ENCODE measurements around the gene GRAMD1A. TPM values are rescaled to one million over a fixed set of nuclear protein-coding genes. Genes with fewer than 3 reads are reported as not detected.
A peak's percentile ranks its signal among the peaks of the same experiment; 100 is the strongest.
"Not testable (repeated sequence)": the region's sequence is repeated elsewhere in the genome, so short reads cannot be mapped to it uniquely, and the experiment has no call there.

Gene GRAMD1A
- total RNA-seq, 2 experiments from 2014 or later, result 109 to 127 TPM

DNA sequence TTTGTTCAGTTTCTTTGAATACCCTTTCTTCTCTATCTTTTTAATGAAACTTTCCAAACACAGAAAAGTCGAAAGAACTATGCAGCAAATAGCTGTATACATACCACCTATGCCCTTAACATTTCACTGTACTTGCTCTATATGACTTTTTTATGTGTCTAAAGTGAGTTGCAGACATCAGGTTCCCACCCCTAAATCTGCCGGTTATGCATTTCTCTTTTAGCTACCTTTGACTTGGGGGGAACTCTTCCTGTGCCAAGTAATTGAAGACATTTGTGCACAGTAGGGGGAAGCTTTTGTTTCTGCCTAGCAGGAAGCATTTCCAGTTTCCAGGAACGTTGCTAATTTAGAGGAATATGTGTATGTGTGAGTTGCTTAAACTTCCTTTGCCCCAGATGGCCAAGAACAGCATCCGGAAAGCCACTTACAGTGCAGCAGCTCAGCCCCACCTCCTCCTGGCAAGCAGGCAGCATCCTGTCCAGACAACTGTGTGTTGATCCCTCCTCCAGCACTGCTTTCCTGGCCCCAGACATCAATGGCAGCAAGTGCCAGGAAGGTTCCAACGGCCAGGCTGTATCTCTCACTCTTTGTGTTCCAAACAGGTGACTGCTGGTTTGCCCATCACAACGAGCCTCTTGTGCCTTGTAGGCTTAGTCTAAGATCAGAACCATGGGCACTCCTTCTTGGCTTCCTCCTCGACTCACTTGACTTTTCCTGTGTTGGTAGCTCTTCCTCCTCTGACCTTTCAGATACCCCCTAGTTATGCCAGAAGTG, 14.7 kb upstream of the GRAMD1A start:
- peaks cover 2% of the 10 kb centered on the region for H3K9me3 Mint-ChIP-seq (ENCODE audit: low read depth)
- ATAC-seq, result peak; percentile 83
- CTCF ChIA-PET, result interaction anchor here (0.6 to 2.3 kb wide), 7 partner anchors 12 to 81 kb away, joined by 3 to 11 read pairs (median 4); no protein-coding TSS in a partner anchor
- peaks cover 23% of the 10 kb centered on the region for H3K4me1 Mint-ChIP-seq
- peak overlapping the region; percentile 78 for H3K27ac Mint-ChIP-seq
- H3K36me3 Mint-ChIP-seq, result peaks cover 2% of the 10 kb centered on the region
- peak; percentile 56 for DNase-seq
- H3K27me3 Mint-ChIP-seq, result peaks cover 3% of the 10 kb centered on the region
- H3K4me3 Mint-ChIP-seq, result peak overlapping the region; percentile 51

DNA sequence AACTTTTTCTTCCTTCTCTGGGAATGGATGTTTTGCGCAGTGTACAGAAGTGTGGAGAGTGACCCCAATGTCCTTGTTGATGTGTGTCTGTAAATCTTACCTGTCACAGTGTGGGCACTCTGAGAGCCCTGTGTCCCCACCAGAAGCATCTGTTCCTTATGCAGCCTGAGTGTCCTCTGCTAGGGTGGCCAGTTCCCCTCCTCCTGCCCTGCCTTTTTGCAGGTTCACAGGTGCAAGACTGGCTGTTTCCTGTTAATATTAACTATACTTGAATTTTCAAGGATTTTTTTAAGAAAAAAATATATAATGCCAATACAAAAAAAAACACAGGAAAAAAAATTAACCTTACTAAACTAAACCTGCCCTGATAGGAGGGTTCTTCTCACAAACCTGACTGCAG, 12.0 kb upstream of the GRAMD1A start:
- H3K4me3 Mint-ChIP-seq, result no peak overlapping the region
- H3K27ac Mint-ChIP-seq, result no peak overlapping the region
- no peaks in the 10 kb centered on the region for H3K27me3 Mint-ChIP-seq
- ATAC-seq (no peak), DNase-seq (no peak)
- peaks cover 2% of the 10 kb centered on the region for H3K9me3 Mint-ChIP-seq (ENCODE audit: low read depth)
- peaks cover 2% of the 10 kb centered on the region for H3K36me3 Mint-ChIP-seq
- CTCF ChIA-PET, result interaction anchor here (0.8 to 1.6 kb wide), 3 partner anchors 25 to 56 kb away, joined by 3 to 4 read pairs (median 3); no protein-coding TSS in a partner anchor
- H3K4me1 Mint-ChIP-seq, result peaks cover 46% of the 10 kb centered on the region

- DNase-seq (no peak), ATAC-seq (no peak)
- Mint-ChIP-seq H3K9me3 (ENCODE audit: low read depth) (peaks cover 1% of the 10 kb centered on the region), H3K36me3 (peaks cover 2% of the 10 kb centered on the region), H3K27ac (no peak overlapping the region), H3K27me3 (no peaks in the 10 kb centered on the region), H3K4me3 (no peak overlapping the region), H3K4me1 (peaks cover 53% of the 10 kb centered on the region)
- CTCF ChIA-PET, result interaction anchor here (0.7 to 2.0 kb wide), 6 partner anchors 8 to 153 kb away, joined by 3 to 4 read pairs (median 3); no protein-coding TSS in a partner anchor
Observed at GRCh38 chr19:34989298-34989697, 10.8 kb upstream of the GRAMD1A start.

DNA sequence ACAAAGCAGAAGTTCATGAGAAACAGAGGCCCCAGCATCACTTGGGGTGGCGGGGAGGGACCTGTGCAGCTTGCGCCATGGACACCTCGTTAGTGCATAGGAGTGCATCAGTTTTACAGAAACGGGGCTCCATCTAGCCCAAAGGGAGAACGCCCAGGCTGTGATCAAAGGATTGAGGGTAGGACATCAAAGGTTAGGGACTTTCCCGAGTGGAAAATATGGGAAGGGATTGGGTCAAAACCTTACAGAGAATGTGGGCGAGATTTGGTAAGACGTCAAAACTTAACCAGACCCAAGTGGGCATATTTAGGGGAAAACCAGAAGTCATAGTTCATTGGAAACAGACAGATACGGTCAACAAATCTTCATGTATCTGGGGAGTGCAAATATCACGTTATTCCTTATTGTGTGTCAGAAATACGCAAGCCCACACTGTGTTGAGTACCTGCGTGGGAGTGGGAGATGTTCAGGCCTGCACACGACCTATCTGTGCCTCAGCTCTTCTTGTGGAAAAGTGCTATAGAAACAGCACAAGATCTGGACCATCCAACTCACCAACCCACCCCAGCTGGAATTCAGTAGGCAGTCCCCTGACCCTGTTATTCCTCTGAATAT, 9.4 kb upstream of the GRAMD1A start:
- DNase-seq (no peak), ATAC-seq (no peak)
- Mint-ChIP-seq H3K36me3 (no peaks in the 10 kb centered on the region), H3K27me3 (no peaks in the 10 kb centered on the region), H3K27ac (peak overlapping the region; percentile 56), H3K9me3 (ENCODE audit: low read depth) (no peaks in the 10 kb centered on the region), H3K4me3 (no peak overlapping the region), H3K4me1 (peaks cover 51% of the 10 kb centered on the region)
- CTCF ChIA-PET, result interaction anchor here (1.2 to 2.0 kb wide), 3 partner anchors 10 to 151 kb away, joined by 3 to 5 read pairs (median 4); partner anchors contain the start of gene GRAMD1A

DNA sequence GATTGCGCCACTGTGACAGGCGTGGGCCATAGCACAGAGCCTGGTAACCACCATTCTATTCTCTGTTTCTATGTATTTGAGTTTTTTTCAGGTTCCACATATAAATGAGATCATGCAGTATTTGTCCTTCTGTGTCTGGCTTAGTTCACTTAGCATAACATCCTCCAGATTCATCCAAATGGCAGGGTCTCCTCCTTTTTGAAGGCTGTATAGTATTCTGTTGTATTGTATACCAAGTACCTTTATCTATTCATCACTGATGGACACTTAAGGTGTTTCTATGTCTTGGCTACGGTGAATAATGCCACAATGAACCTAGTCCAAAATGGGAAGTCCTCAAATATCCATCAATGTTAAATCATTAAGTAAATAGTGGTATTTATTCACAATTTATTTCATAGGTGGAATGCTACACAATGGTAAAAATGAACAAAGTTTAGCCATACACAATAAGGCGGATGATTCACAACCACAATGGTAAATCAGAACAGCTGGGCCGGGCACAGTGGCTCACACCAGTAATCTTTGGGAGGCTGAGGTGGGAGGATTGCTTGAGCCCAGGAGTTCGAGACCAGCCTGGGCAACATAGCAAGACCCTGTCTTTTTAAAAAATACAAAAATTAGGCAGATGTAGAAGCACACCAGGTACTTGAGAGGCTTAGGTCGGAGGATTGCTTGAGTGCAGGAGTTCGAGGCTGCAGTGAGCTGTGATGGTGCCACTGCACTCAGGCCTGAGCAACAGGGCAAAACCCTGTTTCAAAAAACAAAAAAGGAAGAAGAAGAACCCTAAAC, 8.4 kb upstream of the GRAMD1A start:
- no peaks in the 10 kb centered on the region for H3K9me3 Mint-ChIP-seq (ENCODE audit: low read depth)
- CTCF ChIA-PET, result interaction anchor here (2.1 kb wide), 1 partner anchor 19 kb away, joined by 5 read pairs; no protein-coding TSS in a partner anchor
- H3K27me3 Mint-ChIP-seq, result no peaks in the 10 kb centered on the region
- no peak overlapping the region for H3K4me3 Mint-ChIP-seq
- DNase-seq (no peak), ATAC-seq (no peak)
- peaks cover 57% of the 10 kb centered on the region for H3K4me1 Mint-ChIP-seq
- H3K27ac Mint-ChIP-seq, result no peak overlapping the region
- H3K36me3 Mint-ChIP-seq, result no peaks in the 10 kb centered on the region

- CTCF ChIA-PET, result interaction anchor here (2.1 to 4.1 kb wide), 2 partner anchors 19 to 21 kb away, joined by 5 to 14 read pairs; no protein-coding TSS in a partner anchor
- not testable (repeated sequence) for H3K27me3 Mint-ChIP-seq; H3K9me3 Mint-ChIP-seq (ENCODE audit: low read depth); H3K36me3 Mint-ChIP-seq
- ATAC-seq (peak; percentile 61), DNase-seq (peak; percentile 75)
- H3K4me1 Mint-ChIP-seq, result peaks cover 63% of the 10 kb centered on the region
- H3K4me3 Mint-ChIP-seq, result peak overlapping the region; percentile 38
- H3K27ac Mint-ChIP-seq, result peak overlapping the region; percentile 69
Observed at GRCh38 chr19:34992582-34992981, 7.5 kb upstream of the GRAMD1A start.

- Mint-ChIP-seq H3K4me3 (no peak overlapping the region), H3K27me3 (no peaks in the 10 kb centered on the region), H3K4me1 (peaks cover 68% of the 10 kb centered on the region), H3K36me3 (no peaks in the 10 kb centered on the region), H3K27ac (no peak overlapping the region), H3K9me3 (ENCODE audit: low read depth) (no peaks in the 10 kb centered on the region)
- CTCF ChIA-PET, result interaction anchor here (4.1 kb wide), 1 partner anchor 19 kb away, joined by 14 read pairs; no protein-coding TSS in a partner anchor
- ATAC-seq, result no peak
- no peak for DNase-seq
Observed at GRCh38 chr19:34994286-34994642, 5.9 kb upstream of the GRAMD1A start.

DNA sequence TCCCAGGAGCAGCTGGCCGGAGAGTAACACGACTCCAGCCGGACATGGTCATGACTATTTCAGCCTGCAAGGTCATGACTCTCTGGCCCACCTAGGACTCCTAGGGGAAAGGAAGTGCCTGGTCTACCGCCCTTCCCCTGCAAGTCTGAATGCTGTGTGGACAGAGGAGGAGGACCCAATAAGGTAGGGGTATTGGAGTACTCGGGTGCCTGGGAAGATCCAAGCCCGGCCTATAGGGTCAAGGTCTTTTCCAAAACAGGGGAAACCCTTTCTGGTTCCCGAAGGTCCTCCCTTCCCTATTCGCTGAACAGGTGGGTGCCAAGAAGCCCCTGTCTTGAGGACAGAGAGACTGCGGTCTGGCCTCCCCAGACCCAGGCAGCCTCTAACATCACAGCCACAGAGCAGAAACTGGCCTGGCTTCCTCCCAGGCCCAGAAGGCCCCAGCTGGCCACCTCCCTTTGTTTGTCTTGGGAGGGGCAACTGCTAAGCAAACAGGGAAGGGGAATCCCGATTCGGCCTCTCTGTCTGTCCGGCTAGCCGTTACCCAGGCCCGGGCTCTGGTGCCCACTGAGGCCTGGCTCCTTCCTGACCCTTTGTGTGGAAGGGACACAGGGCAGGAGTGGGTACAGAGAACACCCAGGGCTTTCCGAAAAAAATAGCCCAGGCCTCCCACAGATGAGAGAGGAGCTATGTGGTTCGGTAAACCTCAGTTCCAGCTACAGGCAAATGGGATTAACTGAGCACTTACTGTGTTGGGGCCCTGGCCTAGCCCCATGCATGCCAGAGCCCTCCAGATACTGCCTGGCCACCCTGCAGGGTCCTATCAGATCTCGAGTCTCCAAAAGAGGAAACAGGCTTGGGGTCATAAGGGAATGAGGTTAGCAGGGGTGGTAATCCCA, 5.2 kb upstream of the GRAMD1A start:
- H3K27ac Mint-ChIP-seq, result no peak overlapping the region
- no peak for DNase-seq
- no peaks in the 10 kb centered on the region for H3K9me3 Mint-ChIP-seq (ENCODE audit: low read depth)
- no peaks in the 10 kb centered on the region for H3K27me3 Mint-ChIP-seq
- CTCF ChIA-PET, result interaction anchor here (1.2 to 4.1 kb wide), 4 partner anchors 16 to 23 kb away, joined by 3 to 15 read pairs (median 9); no protein-coding TSS in a partner anchor
- H3K36me3 Mint-ChIP-seq, result no peaks in the 10 kb centered on the region
- ATAC-seq, result no peak
- no peak overlapping the region for H3K4me3 Mint-ChIP-seq
- H3K4me1 Mint-ChIP-seq, result peaks cover 71% of the 10 kb centered on the region

DNA sequence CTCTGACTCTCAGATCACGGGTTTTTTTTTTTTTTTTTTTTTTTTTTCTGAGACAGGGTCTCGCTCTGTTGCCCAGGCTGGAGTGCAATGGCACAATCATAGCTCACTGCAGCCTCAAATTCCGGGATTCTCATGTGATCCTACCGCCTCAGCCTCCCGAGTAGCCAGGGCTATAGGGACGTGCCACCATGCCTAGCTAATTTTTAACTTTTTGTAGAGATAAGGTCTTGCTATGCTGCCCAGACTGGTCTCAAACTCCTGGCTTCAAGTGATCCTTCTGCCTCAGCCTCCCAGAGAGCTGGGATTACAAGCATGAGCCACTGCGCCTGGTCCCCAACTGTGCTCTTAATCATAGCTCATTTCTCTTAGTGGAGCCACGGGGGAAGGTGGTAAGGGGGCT, 4.6 kb upstream of the GRAMD1A start:
- DNase-seq (no peak), ATAC-seq (no peak)
- H3K36me3 Mint-ChIP-seq, result no peaks in the 10 kb centered on the region
- CTCF ChIA-PET, result interaction anchor here (1.2 to 4.1 kb wide), 4 partner anchors 16 to 23 kb away, joined by 3 to 15 read pairs (median 9); no protein-coding TSS in a partner anchor
- no peaks in the 10 kb centered on the region for H3K27me3 Mint-ChIP-seq
- H3K9me3 Mint-ChIP-seq (ENCODE audit: low read depth), result no peaks in the 10 kb centered on the region
- H3K27ac Mint-ChIP-seq, result no peak overlapping the region
- no peak overlapping the region for H3K4me3 Mint-ChIP-seq
- H3K4me1 Mint-ChIP-seq, result peaks cover 68% of the 10 kb centered on the region

DNA sequence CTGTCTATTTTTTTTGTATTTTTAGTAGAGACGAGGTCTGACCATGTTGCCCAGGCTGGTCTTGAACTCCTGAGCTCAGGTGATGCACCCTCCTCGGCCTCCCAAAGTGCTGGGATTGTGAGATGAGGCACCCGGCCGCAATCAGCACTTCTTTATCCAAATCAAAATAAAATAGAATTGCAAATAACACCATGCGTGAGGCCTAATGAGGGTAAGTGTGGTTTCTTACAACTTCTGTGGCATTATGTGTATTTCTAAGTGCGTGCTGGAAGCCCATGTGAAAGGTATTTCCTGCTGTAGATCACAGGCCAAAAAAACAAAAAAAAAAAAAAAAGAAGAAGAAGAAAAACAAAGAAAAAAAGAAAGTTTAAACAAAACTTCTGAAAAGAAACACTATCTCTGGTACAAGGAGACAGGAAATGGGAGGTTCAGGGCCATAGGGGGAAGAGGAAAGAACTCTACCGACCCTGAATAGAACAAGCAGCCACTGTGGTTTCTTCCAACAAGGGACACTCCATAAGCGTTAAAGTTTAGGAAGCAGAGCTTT, 3.0 kb upstream of the GRAMD1A start:
- ATAC-seq (no peak), DNase-seq (no peak)
- CTCF ChIA-PET, result interaction anchor here (0.6 to 3.2 kb wide), 8 partner anchors 8 to 145 kb away, joined by 3 to 15 read pairs (median 3); no protein-coding TSS in a partner anchor
- Mint-ChIP-seq H3K36me3 (peaks cover 10% of the 10 kb centered on the region), H3K27ac (peak overlapping the region; percentile 96), H3K27me3 (no peaks in the 10 kb centered on the region), H3K4me3 (peak overlapping the region; percentile 54), H3K4me1 (peaks cover 68% of the 10 kb centered on the region), H3K9me3 (ENCODE audit: low read depth) (no peaks in the 10 kb centered on the region)

DNA sequence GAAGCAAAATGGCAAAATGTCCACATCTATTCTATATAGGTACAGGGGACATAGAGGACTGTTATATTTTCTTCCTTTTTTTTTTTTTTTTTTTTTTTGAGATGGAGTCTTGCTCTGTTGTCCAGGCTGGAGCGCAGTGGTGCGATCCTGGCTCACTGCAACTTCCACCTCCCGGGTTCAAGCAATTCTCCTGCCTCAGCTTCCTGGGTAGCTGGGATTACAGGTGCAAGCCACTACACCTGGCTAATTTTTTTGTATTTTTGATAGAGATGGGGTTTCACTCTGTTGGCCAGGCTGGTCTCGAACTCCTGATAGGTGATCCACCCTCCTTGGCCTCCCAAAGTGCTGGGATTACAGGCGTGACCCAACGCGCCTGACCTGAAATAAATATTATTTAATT, 1.9 kb upstream of the GRAMD1A start:
- H3K9me3 Mint-ChIP-seq (ENCODE audit: low read depth); DNase-seq; H3K4me3 Mint-ChIP-seq; CTCF ChIA-PET; H3K27me3 Mint-ChIP-seq; ATAC-seq: not testable (repeated sequence)
- H3K27ac Mint-ChIP-seq, result peak overlapping the region; percentile 96
- H3K36me3 Mint-ChIP-seq, result peaks cover 19% of the 10 kb centered on the region
- peaks cover 70% of the 10 kb centered on the region for H3K4me1 Mint-ChIP-seq

All from activated CD8-positive, alpha-beta memory T cell treated with anti-CD3 and anti-CD28 coated beads, Interleukin-2, amount 10 ng/mL, durations not matched to agents 7 days and 5 days (primary cell).